ENCODE measurements around the gene THAP4. TPM values are rescaled to one million over a fixed set of nuclear protein-coding genes. Genes with fewer than 3 reads are reported as not detected.

The THAP4 gene
- total RNA-seq, 2 experiments from 2014 or later = 45.1 to 48.9 TPM

GRCh38 chr2:241657786-241658254 lies 20.9 kb upstream of the THAP4 start:
- DNase-seq (no peak), ATAC-seq (no peak)
- POLR2A ChIA-PET = no interaction called here
- Mint-ChIP-seq H3K27ac (no peak overlapping the region), H3K27me3 (no peaks in the 10 kb centered on the region), H3K4me3 (no peak overlapping the region), H3K9me3 (no peaks in the 10 kb centered on the region), H3K36me3 (ENCODE audit: low read depth) (peaks cover 26% of the 10 kb centered on the region), H3K4me1 (ENCODE audit: low read depth) (no peaks in the 10 kb centered on the region)
- no peak for TF ChIP-seq CTCF (IDR thresholded peaks at IDR 0.05)
- CTCF ChIA-PET = interaction anchor here (0.9 to 2.1 kb wide), 3 partner anchors 13 to 20 kb away, joined by 3 to 7 read pairs (median 3); no protein-coding TSS in a partner anchor
- intact Hi-C loops (cut with micrococcal nuclease) = no loop called here

- no peak for TF ChIP-seq CTCF (IDR thresholded peaks at IDR 0.05)
- no peak for DNase-seq
- ATAC-seq = no peak
- Mint-ChIP-seq H3K4me1 (ENCODE audit: low read depth) (no peaks in the 10 kb centered on the region), H3K9me3 (no peaks in the 10 kb centered on the region), H3K36me3 (ENCODE audit: low read depth) (peaks cover 28% of the 10 kb centered on the region), H3K27ac (no peak overlapping the region), H3K4me3 (no peak overlapping the region), H3K27me3 (no peaks in the 10 kb centered on the region)
- ChIA-PET CTCF (no interaction called here), POLR2A (interaction anchor here (1.1 to 1.2 kb wide), 2 partner anchors 13 to 18 kb away, joined by 3 read pairs; no protein-coding TSS in a partner anchor)
- intact Hi-C loops (cut with micrococcal nuclease) = no loop called here
These were observed 19.3 kb upstream of the THAP4 start for GRCh38 chr2:241656190-241656741.

GRCh38 chr2:241655516-241656189 lies 18.7 kb upstream of the THAP4 start:
- DNase-seq = no peak
- no peaks in the 10 kb centered on the region for H3K4me1 Mint-ChIP-seq (ENCODE audit: low read depth)
- POLR2A ChIA-PET = interaction anchor here (1.1 kb wide), 1 partner anchor 18 kb away, joined by 3 read pairs; no protein-coding TSS in a partner anchor
- H3K27ac Mint-ChIP-seq = no peak overlapping the region
- intact Hi-C loops (cut with micrococcal nuclease) = no loop called here
- H3K9me3 Mint-ChIP-seq = no peaks in the 10 kb centered on the region
- no peak for ATAC-seq
- no peaks in the 10 kb centered on the region for H3K27me3 Mint-ChIP-seq
- H3K36me3 Mint-ChIP-seq (ENCODE audit: low read depth) = peaks cover 28% of the 10 kb centered on the region
- H3K4me3 Mint-ChIP-seq = no peak overlapping the region
- TF ChIP-seq CTCF (IDR thresholded peaks at IDR 0.05) = no peak
- CTCF ChIA-PET = no interaction called here

GRCh38 chr2:241654551-241654950 lies 17.6 kb upstream of the THAP4 start:
- ATAC-seq = no peak
- Mint-ChIP-seq H3K4me1 (ENCODE audit: low read depth) (peaks cover 6% of the 10 kb centered on the region), H3K4me3 (no peak overlapping the region), H3K27ac (no peak overlapping the region), H3K36me3 (ENCODE audit: low read depth) (peaks cover 28% of the 10 kb centered on the region), H3K27me3 (no peaks in the 10 kb centered on the region), H3K9me3 (no peaks in the 10 kb centered on the region)
- intact Hi-C loops (cut with micrococcal nuclease) = no loop called here
- ChIA-PET CTCF (no interaction called here), POLR2A (no interaction called here)
- DNase-seq = no peak
- no peak for TF ChIP-seq CTCF (IDR thresholded peaks at IDR 0.05)

- H3K4me1 Mint-ChIP-seq (ENCODE audit: low read depth) = peaks cover 10% of the 10 kb centered on the region
- no peaks in the 10 kb centered on the region for H3K27me3 Mint-ChIP-seq
- no peak for TF ChIP-seq CTCF (IDR thresholded peaks at IDR 0.05)
- ChIA-PET POLR2A (no interaction called here), CTCF (no interaction called here)
- ATAC-seq (no peak), DNase-seq (no peak)
- H3K27ac Mint-ChIP-seq = no peak overlapping the region
- intact Hi-C loops (cut with micrococcal nuclease) = no loop called here
- H3K36me3 Mint-ChIP-seq (ENCODE audit: low read depth) = peaks cover 26% of the 10 kb centered on the region
- H3K9me3 Mint-ChIP-seq = no peaks in the 10 kb centered on the region
- no peak overlapping the region for H3K4me3 Mint-ChIP-seq
These were observed 16.3 kb upstream of the THAP4 start for GRCh38 chr2:241653210-241653750.
